ENCODE results near the gene CISH.

DNA sequence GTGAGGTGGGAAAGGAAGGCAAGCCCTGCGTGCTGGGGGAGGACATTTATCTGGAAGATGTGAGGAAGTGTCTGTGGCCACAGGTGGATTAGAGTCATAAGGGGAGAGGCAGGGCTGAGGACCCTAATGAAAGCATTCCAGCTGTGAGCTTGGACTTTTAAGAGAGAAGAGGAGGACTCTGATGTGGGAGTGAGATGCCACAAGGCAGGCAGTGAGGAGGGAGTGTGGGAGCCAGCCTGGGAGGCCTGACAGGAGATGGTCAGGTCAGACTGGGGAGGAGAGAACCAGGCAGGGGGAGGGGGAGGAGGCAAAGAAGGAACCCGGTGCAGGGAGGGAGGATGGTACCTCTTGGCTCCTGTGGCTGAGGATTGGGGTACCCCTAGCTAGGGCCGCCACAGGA lies 26.4 kb upstream of the CISH start:
- TF ChIP-seq ZNF274 (IDR thresholded peaks at IDR 0.05; ENCODE audit: insufficient read depth, insufficient read length) = no peak
- TF ChIP-seq CTCF (IDR thresholded peaks at IDR 0.05 in 2 of 3, conservative IDR thresholded peaks at IDR 0.05 in 1 of 3; ENCODE audit: control insufficient read depth in 2 of 3, extremely low read depth in 1 of 3, insufficient read depth in 1 of 3, low read depth in 3 of 3, low read length in 3 of 3) = no peak

Measured in GM12878 (cell line).